ENCODE data around the gene AK8. TPM values are rescaled to one million over a fixed set of nuclear protein-coding genes. Genes with fewer than 3 reads are reported as not detected.
A peak's percentile ranks its signal among the peaks of the same experiment; 100 is the strongest.

Gene AK8
- total RNA-seq, 1 donor from 2014 or later: 0.74 TPM

DNA sequence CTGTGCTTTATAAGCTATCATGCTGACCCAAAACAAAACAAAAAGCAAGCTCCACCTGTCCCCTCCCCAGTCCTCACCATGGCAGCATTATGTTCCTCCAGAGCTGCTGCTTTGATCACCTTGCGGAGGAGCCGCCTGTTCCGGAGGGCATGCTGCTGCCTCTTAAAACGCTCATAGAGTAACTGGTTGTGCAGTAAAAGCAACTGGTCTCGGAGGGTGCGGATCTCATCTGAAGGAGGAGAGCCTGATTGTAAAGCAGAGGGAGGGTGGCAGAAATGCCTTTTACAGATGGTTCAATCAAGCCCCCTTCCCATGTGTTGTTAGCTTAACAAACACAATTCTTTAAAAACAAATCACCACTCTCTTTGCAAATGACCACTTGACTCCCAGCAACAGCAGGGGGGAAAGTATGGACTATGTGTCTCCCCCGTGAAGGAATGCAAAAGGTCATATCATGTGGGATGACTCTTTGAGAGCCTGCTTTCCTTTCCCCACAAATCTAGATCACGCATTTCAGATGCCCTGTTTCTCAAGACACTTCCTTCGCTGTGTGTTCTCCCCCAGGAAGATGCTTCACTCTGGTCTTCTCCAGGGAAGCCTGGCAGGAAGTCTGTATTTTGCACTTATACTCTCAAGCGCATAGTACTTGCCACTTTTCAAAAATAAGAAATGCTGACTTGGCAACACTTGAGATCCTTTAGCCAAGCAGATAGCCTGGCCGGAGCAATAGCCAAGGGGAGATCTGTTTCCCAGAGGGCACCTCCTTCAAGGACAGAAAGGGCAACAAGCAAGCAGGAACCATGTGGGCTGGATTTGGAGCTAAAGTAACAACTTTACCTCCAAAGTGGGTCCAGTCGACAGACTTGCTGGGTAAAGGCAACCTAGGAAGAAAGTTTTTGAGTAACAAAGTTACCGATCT lies 25.7 kb upstream of the AK8 start:
- Histone ChIP-seq H3K27me3 (ENCODE audit: low read depth) (no peaks in the 10 kb centered on the region), H3K27ac (replicated peaks) (peak overlapping the region; percentile 17), H3K36me3 (peaks cover 88% of the 10 kb centered on the region), H3K4me3 (no peak overlapping the region), H3K4me1 (peaks cover 17% of the 10 kb centered on the region), H3K9me3 (replicated peaks) (no peaks in the 10 kb centered on the region)
- DNase-seq: no peak
- TF ChIP-seq, protein P1, sequence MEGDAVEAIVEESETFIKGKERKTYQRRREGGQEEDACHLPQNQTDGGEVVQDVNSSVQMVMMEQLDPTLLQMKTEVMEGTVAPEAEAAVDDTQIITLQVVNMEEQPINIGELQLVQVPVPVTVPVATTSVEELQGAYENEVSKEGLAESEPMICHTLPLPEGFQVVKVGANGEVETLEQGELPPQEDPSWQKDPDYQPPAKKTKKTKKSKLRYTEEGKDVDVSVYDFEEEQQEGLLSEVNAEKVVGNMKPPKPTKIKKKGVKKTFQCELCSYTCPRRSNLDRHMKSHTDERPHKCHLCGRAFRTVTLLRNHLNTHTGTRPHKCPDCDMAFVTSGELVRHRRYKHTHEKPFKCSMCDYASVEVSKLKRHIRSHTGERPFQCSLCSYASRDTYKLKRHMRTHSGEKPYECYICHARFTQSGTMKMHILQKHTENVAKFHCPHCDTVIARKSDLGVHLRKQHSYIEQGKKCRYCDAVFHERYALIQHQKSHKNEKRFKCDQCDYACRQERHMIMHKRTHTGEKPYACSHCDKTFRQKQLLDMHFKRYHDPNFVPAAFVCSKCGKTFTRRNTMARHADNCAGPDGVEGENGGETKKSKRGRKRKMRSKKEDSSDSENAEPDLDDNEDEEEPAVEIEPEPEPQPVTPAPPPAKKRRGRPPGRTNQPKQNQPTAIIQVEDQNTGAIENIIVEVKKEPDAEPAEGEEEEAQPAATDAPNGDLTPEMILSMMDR (IDR thresholded peaks at IDR 0.05; ENCODE audit: borderline replicate concordance): no peak
- intact Hi-C loops (cut with micrococcal nuclease): no loop called here

DNA sequence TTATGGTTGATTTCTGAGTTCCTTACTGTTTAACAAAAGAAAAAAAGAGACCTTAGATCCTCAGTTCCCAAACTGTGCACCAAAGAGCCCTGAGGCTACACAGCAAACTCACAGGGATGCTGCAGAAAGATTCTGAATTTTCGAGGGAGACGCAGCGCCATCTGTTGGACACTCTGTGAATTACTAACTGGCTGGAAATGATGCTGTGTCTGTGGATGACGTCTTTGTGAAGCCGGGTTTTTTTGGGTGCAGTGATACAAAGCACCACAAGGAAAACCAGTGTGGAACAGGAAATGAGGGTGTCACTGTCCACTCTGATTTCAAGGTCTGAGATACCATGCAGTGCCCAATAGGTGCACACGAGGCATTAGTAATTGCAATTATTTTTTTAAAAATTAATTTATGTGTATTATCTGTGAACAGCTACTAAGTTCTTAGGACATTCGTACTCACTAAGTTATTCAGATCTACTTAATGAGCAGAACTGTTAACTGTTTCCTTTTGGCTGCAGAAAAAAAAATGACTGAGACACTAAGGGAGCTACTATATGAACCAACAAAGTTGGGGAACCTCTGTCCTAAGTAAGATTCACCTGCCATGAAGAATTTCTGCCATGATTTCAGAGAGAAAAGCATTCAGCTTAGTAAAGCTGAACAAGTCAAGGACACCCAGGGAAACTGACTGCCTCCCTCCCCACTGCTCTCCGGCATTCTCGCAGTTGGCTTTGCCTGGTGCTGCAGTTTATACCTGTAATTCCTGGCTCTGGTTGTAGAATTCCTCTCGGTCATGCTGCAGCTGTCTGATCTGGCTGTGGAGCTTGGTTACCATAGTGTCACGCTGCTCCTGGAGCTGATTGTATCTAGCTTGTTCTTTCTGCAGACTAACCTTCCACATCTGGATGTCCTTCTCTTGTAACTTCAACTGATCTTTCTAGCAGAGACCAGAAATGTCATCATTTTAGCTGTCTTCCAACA lies 24.1 kb upstream of the AK8 start:
- H3K4me1 ChIP-seq: peaks cover 19% of the 10 kb centered on the region
- peak overlapping the region; percentile 13 for H3K27ac ChIP-seq (replicated peaks)
- TF ChIP-seq, protein P1 (IDR thresholded peaks at IDR 0.05; ENCODE audit: borderline replicate concordance): peak; percentile 95
- no peak overlapping the region for H3K4me3 ChIP-seq
- H3K27me3 ChIP-seq (ENCODE audit: low read depth): no peaks in the 10 kb centered on the region
- H3K9me3 ChIP-seq (replicated peaks): no peaks in the 10 kb centered on the region
- intact Hi-C loops (cut with micrococcal nuclease): no loop called here
- peaks cover 86% of the 10 kb centered on the region for H3K36me3 ChIP-seq
- peak; percentile 35 for DNase-seq

DNA sequence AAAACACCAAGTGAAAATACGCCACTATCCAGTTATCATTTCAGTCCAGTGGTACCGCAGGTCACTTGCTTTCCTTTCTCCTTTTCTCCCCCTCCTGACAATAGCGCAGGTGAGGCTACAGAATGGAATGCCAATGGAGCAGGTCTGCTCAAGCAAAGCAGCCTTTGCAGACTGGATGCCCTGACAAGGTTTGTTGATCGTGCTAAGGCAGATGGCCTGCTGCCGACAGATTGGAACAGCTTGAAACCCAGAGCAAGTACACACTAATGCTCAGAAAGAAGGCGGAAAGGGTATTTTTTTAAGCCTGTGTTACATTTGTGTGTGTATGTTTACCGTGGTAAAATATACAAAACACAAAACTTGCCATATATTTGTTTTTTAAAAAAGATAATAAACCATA lies 20.0 kb upstream of the AK8 start:
- H3K27ac ChIP-seq (replicated peaks): no peak overlapping the region
- no peak for DNase-seq
- intact Hi-C loops (cut with micrococcal nuclease): no loop called here
- no peak overlapping the region for H3K4me3 ChIP-seq
- peaks cover 20% of the 10 kb centered on the region for H3K4me1 ChIP-seq
- TF ChIP-seq, protein P1 (IDR thresholded peaks at IDR 0.05; ENCODE audit: borderline replicate concordance): no peak
- H3K36me3 ChIP-seq: peaks cover 78% of the 10 kb centered on the region
- H3K27me3 ChIP-seq (ENCODE audit: low read depth): no peaks in the 10 kb centered on the region
- no peaks in the 10 kb centered on the region for H3K9me3 ChIP-seq (replicated peaks)

DNA sequence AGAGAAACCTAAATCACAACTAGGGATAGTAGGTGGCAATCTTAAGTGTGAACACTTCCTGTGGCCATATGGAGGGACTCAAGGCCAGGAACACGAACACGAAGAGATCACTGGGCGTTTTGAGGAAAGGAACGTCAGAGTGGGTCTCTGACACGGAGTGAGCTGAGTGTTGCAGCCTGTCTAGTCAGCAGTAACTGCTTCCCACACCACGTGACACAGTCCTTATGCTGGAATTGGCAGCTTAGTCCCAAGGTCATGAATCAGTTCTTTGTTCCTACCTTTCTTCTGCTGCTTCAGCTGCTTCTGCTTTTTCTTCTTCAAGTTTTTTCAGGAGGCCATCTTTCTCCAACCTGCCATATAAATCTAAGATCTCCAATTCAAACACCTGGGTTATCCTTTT lies 18.8 kb upstream of the AK8 start:
- Histone ChIP-seq H3K27ac (replicated peaks) (peak overlapping the region; percentile 57), H3K4me1 (peaks cover 11% of the 10 kb centered on the region), H3K9me3 (replicated peaks) (no peaks in the 10 kb centered on the region), H3K27me3 (ENCODE audit: low read depth) (no peaks in the 10 kb centered on the region), H3K36me3 (peaks cover 83% of the 10 kb centered on the region), H3K4me3 (no peak overlapping the region)
- TF ChIP-seq, protein P1 (IDR thresholded peaks at IDR 0.05; ENCODE audit: borderline replicate concordance): no peak
- intact Hi-C loops (cut with micrococcal nuclease): no loop called here
- DNase-seq: no peak

DNA sequence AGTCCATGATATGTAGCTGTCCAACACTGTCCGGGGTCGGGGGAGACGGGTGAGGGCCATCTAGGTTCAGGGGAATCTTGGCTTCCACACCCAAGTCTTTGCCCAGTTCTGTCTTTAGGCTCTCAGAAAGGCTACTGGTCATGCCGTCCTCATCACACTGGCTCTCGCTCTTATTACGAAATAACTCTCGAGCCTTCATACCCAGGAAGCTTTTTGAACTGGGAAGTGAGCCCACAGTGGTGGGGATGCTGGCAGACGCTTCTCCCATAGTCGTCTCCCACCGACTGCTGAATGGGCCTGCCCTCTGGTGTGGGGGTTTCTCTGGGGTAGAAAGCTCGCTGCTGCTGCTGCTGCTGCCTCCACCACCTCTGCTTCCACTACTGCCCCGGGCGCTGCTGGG lies 18.2 kb upstream of the AK8 start:
- no peak for DNase-seq
- Histone ChIP-seq H3K36me3 (peaks cover 79% of the 10 kb centered on the region), H3K4me3 (no peak overlapping the region), H3K27me3 (ENCODE audit: low read depth) (no peaks in the 10 kb centered on the region), H3K27ac (replicated peaks) (peak overlapping the region; percentile 57), H3K9me3 (replicated peaks) (no peaks in the 10 kb centered on the region), H3K4me1 (peaks cover 10% of the 10 kb centered on the region)
- intact Hi-C loops (cut with micrococcal nuclease): no loop called here
- TF ChIP-seq, protein P1 (IDR thresholded peaks at IDR 0.05; ENCODE audit: borderline replicate concordance): no peak

All from left ventricle myocardium inferior (tissue), 1 donor.